Effector memory CD8-positive, alpha-beta T cell (primary cell): Measurements from ENCODE around the gene RAB11FIP4.

Experiments
- ATAC-seq: fragments of 150-1000 bp; cut with Tn5 transposase; replicated peaks from 2 replicates; pipeline ENCODE4 v1.10.0; 2021; ENCODE audit warnings: mild to moderate bottlenecking, moderate library complexity
- DNase-seq, 3 experiments: peaks; one replicate each; pipeline ENCODE4 v3.0.0; 2021
- H3K27ac Mint-ChIP-seq, 2 donors: one replicate each; pipeline ENCODE4 v1.8.0; 2022; ENCODE audit warnings: mild to moderate bottlenecking in 2 of 2, mixed read lengths in 2 of 2, moderate library complexity in 2 of 2
- H3K27me3 Mint-ChIP-seq, 2 donors: one replicate each; pipeline ENCODE4 v1.8.0; 2022; ENCODE audit warnings: mixed read lengths in 2 of 2
- H3K36me3 Mint-ChIP-seq: one replicate; pipeline ENCODE4 v1.8.0; 2022; ENCODE audit warnings: mild to moderate bottlenecking, moderate library complexity, mixed read lengths; ENCODE audit not compliant: insufficient read depth
- H3K4me1 Mint-ChIP-seq, 2 donors: one replicate each; pipeline ENCODE4 v1.8.0; 2022; ENCODE audit warnings: low read depth in 2 of 2, mixed read lengths in 2 of 2
- H3K4me3 Mint-ChIP-seq, 2 donors: one replicate each; pipeline ENCODE4 v1.8.0; 2022; ENCODE audit warnings: mild to moderate bottlenecking in 2 of 2, mixed read lengths in 2 of 2, moderate library complexity in 2 of 2
- H3K9me3 Mint-ChIP-seq, 2 donors: one replicate each; pipeline ENCODE4 v1.8.0; 2022; ENCODE audit warnings: mixed read lengths in 2 of 2

Gene RAB11FIP4

GRCh38 chr17:31475378-31476162 is 84.1 kb downstream of the RAB11FIP4 start:
- DNase-seq (no peak), ATAC-seq (no peak)
- Mint-ChIP-seq H3K4me3 (no peak overlapping the region), H3K9me3 (no peaks in the 10 kb centered on the region), H3K36me3 (no peaks in the 10 kb centered on the region), H3K27ac (no peak overlapping the region), H3K27me3 (peaks cover 6 to 9% of the 10 kb centered on the region in 2 donors), H3K4me1 (peaks cover 4 to 5% of the 10 kb centered on the region in 2 donors)

DNA sequence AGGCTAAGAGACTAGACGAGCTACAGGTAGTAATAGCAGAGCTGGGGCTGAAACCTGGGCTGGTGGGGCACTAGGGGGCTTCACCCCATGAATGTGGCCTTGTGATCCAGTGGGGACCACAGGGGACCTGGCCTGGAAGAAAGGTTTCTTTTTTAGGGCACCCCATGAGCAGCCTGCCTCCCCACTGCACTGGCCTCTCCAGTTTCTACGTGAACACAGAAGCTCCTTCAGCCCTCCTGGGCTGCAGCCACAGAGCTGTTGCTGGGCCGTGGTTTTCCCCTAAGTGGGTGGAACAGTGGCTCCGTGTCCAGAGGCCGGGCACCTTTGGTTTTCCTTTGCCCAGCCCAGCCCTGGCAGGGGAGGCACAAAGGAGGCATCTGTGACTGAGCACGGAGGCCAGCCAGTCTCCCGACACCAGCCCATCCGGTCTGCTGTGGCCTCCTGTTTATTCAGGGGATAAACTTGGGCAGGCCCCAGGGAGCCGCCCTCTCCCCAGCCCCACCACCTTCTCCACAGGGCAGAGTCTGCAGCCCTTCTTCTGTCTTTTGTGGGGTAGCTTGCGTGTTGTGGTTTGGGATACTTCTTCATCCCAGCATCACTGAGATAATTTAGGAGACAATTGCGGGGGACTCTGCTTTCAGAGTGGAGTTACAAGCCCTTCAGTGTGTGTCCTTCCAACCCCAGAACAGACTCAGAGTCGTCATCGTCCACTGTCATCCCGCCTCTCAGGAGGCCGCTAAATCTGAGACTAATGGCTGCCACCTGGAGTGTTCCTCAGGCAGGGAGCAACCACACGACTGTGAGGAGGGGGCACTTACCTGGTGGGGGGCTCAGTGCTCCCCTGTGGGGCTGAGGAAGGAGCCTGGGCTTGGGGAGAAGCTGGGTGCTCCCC is 85.3 kb downstream of the RAB11FIP4 start:
- H3K9me3 Mint-ChIP-seq: no peaks in the 10 kb centered on the region
- H3K4me1 Mint-ChIP-seq: peaks cover 2 to 4% of the 10 kb centered on the region in 2 donors

DNA sequence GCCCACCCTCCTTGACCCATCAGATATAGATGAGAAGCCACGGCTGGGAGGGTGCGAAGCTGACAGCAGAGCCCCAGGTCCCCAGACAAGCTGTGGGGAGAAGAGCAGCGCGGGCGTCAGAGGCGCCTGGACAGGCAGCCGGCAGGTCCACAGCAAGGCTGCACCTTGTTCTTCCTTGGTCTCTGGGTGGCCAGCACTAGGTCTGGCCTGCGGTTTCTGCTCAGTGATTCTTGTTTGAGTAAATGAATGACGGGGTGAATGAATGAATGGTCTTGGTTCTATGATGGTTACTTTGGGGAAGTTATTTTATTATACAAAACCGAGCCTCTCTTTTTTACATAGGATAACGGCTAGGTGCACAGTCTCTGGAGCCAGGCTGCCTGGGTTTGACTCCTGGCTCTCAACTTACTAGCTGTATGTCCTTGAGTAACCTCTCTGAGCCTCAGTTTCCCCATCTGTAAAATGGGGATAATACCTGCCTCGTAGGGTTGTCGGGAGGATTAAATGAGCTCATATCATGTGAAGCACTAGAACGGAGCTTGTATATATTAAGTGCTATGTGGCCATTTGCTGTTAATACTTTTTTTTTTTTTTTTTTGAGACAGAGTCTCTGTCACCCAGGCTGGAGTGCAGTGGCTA is 86.1 kb downstream of the RAB11FIP4 start:
- no peak overlapping the region for H3K27ac Mint-ChIP-seq
- no peak for DNase-seq
- H3K36me3 Mint-ChIP-seq: no peaks in the 10 kb centered on the region
- no peaks in the 10 kb centered on the region for H3K9me3 Mint-ChIP-seq
- H3K4me3 Mint-ChIP-seq: no peak overlapping the region
- no peak for ATAC-seq
- peaks cover 0 to 4% of the 10 kb centered on the region in 2 donors for H3K4me1 Mint-ChIP-seq
- H3K27me3 Mint-ChIP-seq: peaks cover 2 to 16% of the 10 kb centered on the region in 2 donors

More for the DNA sequence above, 85.3 kb downstream of the RAB11FIP4 start:
- no peak overlapping the region for H3K27ac Mint-ChIP-seq
- peaks cover 6 to 13% of the 10 kb centered on the region in 2 donors for H3K27me3 Mint-ChIP-seq
- DNase-seq (no peak), ATAC-seq (no peak)
- no peaks in the 10 kb centered on the region for H3K36me3 Mint-ChIP-seq
- H3K4me3 Mint-ChIP-seq: no peak overlapping the region

GRCh38 chr17:31479062-31479408 is 87.6 kb downstream of the RAB11FIP4 start:
- Mint-ChIP-seq H3K36me3 (no peaks in the 10 kb centered on the region), H3K4me3 (no peak overlapping the region), H3K27ac (no peak overlapping the region), H3K4me1 (peaks cover 0 to 4% of the 10 kb centered on the region in 2 donors), H3K27me3 (peaks cover 0 to 16% of the 10 kb centered on the region in 2 donors), H3K9me3 (no peaks in the 10 kb centered on the region)
- ATAC-seq: no peak
- DNase-seq: no peak

- ATAC-seq (no peak), DNase-seq (no peak)
- H3K4me3 Mint-ChIP-seq: no peak overlapping the region
- H3K4me1 Mint-ChIP-seq: peaks cover 0 to 4% of the 10 kb centered on the region in 2 donors
- H3K36me3 Mint-ChIP-seq: no peaks in the 10 kb centered on the region
- H3K27ac Mint-ChIP-seq: no peak overlapping the region
- no peaks in the 10 kb centered on the region for H3K9me3 Mint-ChIP-seq
- peaks cover 0 to 16% of the 10 kb centered on the region in 2 donors for H3K27me3 Mint-ChIP-seq
Measured at GRCh38 chr17:31479524-31479923, 88.0 kb downstream of the RAB11FIP4 start.

DNA sequence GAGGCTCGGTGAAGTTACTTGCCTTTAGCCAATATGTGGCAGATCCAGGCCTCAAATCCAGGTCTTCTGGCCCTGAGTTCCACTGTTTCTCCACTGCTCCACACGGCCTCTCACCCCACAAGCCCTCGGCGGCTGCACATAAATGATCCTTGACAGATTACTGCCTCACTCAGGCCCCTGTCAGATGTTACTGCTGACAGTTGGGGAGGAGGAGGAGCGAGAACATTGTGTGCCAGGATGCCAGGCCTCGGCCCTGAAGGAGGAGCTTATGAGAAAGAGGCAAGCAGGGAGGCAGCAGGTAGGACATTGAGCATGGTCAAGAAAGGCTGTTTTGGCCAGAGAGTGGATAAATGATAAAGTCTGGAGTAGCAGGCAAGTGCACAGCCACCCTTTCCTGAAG is 88.6 kb downstream of the RAB11FIP4 start:
- DNase-seq (no peak), ATAC-seq (no peak)
- Mint-ChIP-seq H3K4me3 (no peak overlapping the region), H3K9me3 (no peaks in the 10 kb centered on the region), H3K36me3 (no peaks in the 10 kb centered on the region), H3K4me1 (peaks cover 0 to 4% of the 10 kb centered on the region in 2 donors), H3K27ac (no peak overlapping the region), H3K27me3 (peaks cover 0 to 16% of the 10 kb centered on the region in 2 donors)

DNA sequence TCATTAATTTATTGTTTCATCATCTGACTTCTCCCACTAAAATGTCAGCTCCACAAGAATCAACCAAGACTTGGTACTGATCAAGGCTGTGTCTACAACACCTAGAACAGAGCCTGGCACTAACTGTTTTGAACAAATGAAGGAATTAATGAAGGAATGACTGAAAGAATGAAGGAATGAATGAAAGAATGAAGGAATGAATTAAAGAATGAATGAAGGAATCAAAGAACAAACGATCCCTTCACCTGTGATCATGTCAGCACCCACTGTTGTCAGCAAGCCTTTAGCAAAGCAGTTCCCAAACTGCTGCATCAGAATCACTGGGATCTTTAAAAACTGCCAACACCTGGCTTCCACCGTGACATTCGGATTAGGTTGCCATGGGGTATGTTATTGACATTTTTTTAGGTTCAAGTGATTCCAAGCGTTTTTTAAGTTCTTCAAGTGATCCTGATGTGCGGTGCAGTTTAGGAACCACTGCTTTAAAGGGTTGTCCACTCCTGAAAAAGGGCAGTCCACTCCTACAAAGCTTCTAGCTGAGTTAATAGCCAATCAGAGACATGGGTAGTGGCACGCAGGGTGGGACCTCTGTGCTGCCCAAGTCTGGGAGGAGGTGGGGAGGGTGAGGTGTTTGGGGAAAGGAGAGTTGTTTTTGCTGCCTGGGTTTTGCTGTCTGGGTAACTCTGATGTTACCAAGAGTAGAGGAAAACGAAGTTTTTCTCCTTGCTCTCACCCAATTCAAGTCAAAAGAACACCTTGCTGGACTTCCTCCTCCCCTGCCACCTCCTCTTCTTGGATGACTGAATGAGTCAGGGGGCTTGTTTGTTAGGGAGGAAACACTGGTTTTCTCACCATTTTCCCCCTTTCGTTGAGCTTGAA is 89.7 kb downstream of the RAB11FIP4 start:
- Mint-ChIP-seq H3K27ac (no peak overlapping the region), H3K36me3 (no peaks in the 10 kb centered on the region), H3K4me1 (peaks cover 0 to 4% of the 10 kb centered on the region in 2 donors), H3K4me3 (no peak overlapping the region), H3K9me3 (no peaks in the 10 kb centered on the region), H3K27me3 (peaks cover 0 to 16% of the 10 kb centered on the region in 2 donors)
- DNase-seq: no peak
- ATAC-seq: no peak

GRCh38 chr17:31481783-31482081 is 90.3 kb downstream of the RAB11FIP4 start:
- ATAC-seq (no peak), DNase-seq (no peak)
- Mint-ChIP-seq H3K4me3 (no peak overlapping the region), H3K36me3 (no peaks in the 10 kb centered on the region), H3K4me1 (peaks cover under 1 to 5% of the 10 kb centered on the region in 2 donors), H3K27me3 (peaks cover 0 to 16% of the 10 kb centered on the region in 2 donors), H3K9me3 (no peaks in the 10 kb centered on the region), H3K27ac (no peak overlapping the region)

- Mint-ChIP-seq H3K4me3 (no peak overlapping the region), H3K27ac (no peak overlapping the region), H3K27me3 (peaks cover 0 to 7% of the 10 kb centered on the region in 2 donors), H3K9me3 (no peaks in the 10 kb centered on the region), H3K36me3 (peaks cover 6% of the 10 kb centered on the region), H3K4me1 (peaks cover 19 to 20% of the 10 kb centered on the region in 2 donors)
- ATAC-seq: no peak
- no peak for DNase-seq
Measured at GRCh38 chr17:31484821-31485220, 93.3 kb downstream of the RAB11FIP4 start.

GRCh38 chr17:31486351-31487062 is 95.0 kb downstream of the RAB11FIP4 start:
- Mint-ChIP-seq H3K36me3 (peaks cover 14% of the 10 kb centered on the region), H3K27me3 (peaks cover 0 to 6% of the 10 kb centered on the region in 2 donors), H3K4me1 (peaks cover 33 to 34% of the 10 kb centered on the region in 2 donors), H3K27ac (peak overlapping the region in 1 of 2 donors; percentile 88), H3K9me3 (no peaks in the 10 kb centered on the region), H3K4me3 (peak overlapping the region; percentile 81 to 83)
- no peak for ATAC-seq
- no peak for DNase-seq

DNA sequence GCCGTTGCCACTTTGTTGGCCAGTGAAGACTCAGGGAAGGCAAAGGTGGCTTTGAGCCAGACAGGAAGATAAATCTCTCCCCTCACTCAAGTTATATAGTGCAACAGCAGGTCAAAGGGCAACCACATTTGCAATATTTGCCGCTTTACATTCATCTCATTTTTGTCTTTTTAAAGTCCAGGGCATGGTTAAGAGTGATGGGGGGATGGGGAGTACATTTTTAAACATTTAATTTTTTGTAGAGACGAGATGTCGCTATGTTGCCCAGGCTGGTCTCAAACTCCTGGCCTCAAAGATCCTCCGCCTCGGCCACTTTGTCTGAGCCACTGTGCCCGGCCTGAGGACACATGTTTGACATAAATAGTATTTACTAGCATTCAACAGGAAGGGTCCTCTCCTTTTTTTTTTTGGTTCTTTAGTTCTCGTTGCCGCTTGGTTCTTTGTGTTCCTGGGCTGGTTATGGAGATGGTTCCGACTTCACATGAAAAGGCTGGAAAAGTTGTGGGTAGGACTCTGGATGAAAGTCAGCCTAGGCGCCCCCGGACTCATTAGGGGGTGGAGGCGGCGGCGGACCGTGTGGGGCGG is 95.7 kb downstream of the RAB11FIP4 start:
- H3K27me3 Mint-ChIP-seq: no peaks in the 10 kb centered on the region
- peak overlapping the region; percentile 81 to 83 for H3K4me3 Mint-ChIP-seq
- ATAC-seq: no peak
- DNase-seq: no peak
- peak overlapping the region; percentile 83 to 88 for H3K27ac Mint-ChIP-seq
- no peaks in the 10 kb centered on the region for H3K9me3 Mint-ChIP-seq
- H3K4me1 Mint-ChIP-seq: peaks cover 39 to 41% of the 10 kb centered on the region in 2 donors
- H3K36me3 Mint-ChIP-seq: peaks cover 14% of the 10 kb centered on the region

GRCh38 chr17:31487648-31488263 is 96.3 kb downstream of the RAB11FIP4 start:
- Mint-ChIP-seq H3K27me3 (no peaks in the 10 kb centered on the region), H3K4me1 (peaks cover 45 to 47% of the 10 kb centered on the region in 2 donors), H3K36me3 (peaks cover 14% of the 10 kb centered on the region), H3K4me3 (peak overlapping the region; percentile 83 to 90), H3K27ac (peak overlapping the region; percentile 83 to 88), H3K9me3 (no peaks in the 10 kb centered on the region)
- DNase-seq (peak; percentile 89 to 93 (median 93)), ATAC-seq (peak; percentile 87)
